HG03342 (cell line): Measurements from ENCODE around the gene CARS2.
"Not testable (repeated sequence)": the region's sequence is repeated elsewhere in the genome, so short reads cannot be mapped to it uniquely, and the experiment has no call there.

Source experiments
- ATAC-seq: cut with Tn5 transposase; IDR thresholded peaks from one replicate; pipeline ENCODE4 v1.9.1; 2021; ENCODE audit warnings: mild to moderate bottlenecking, moderate library complexity; ENCODE audit not compliant: unreplicated experiment

The CARS2 gene

GRCh38 chr13:110624766-110625756, 80.9 kb downstream of the CARS2 start:
- no peak for ATAC-seq

GRCh38 chr13:110620596-110620995, 85.3 kb downstream of the CARS2 start:
- ATAC-seq, result no peak

- no peak for ATAC-seq
Observed at GRCh38 chr13:110618780-110619179, 87.1 kb downstream of the CARS2 start.

GRCh38 chr13:110618167-110618566, 87.7 kb downstream of the CARS2 start:
- ATAC-seq, result no peak

- no peak for ATAC-seq
Observed at GRCh38 chr13:110617321-110618072, 88.4 kb downstream of the CARS2 start.

GRCh38 chr13:110616103-110617101, 89.5 kb downstream of the CARS2 start:
- peak; percentile 44 for ATAC-seq

GRCh38 chr13:110615322-110616102, 90.4 kb downstream of the CARS2 start, which contains the start of gene NAXD:
TSS of gene NAXD (plus strand) at chr13:110615545. CDS start at chr13:110615602, 57 bp downstream.
- peak; percentile 82 for ATAC-seq

GRCh38 chr13:110615005-110615321, 91.0 kb downstream of the CARS2 start:
- no peak for ATAC-seq

- ATAC-seq, result peak; percentile 32
Observed at GRCh38 chr13:110610955-110611595, 94.8 kb downstream of the CARS2 start.

GRCh38 chr13:110607675-110608224, 98.2 kb downstream of the CARS2 start:
- ATAC-seq, result no peak

GRCh38 chr13:110606281-110606680, 99.6 kb downstream of the CARS2 start:
- not testable (repeated sequence) for ATAC-seq

- no peak for ATAC-seq
Observed at GRCh38 chr13:110605132-110605531, 100.8 kb downstream of the CARS2 start.

GRCh38 chr13:110600980-110601379, 104.9 kb downstream of the CARS2 start:
- ATAC-seq, result no peak

- no peak for ATAC-seq
Observed at GRCh38 chr13:110600261-110600819, 105.6 kb downstream of the CARS2 start.

GRCh38 chr13:110597041-110597689, 108.8 kb downstream of the CARS2 start:
- ATAC-seq, result no peak

GRCh38 chr13:110593430-110594130, 112.3 kb downstream of the CARS2 start:
- ATAC-seq, result peak; percentile 87

- ATAC-seq, result no peak
Observed at GRCh38 chr13:110592665-110593064, 113.3 kb downstream of the CARS2 start.
